Measurements from ENCODE around the gene IQGAP2. TPM values are rescaled to one million over a fixed set of nuclear protein-coding genes. Genes with fewer than 3 reads are reported as not detected.

IQGAP2 gene
- total and polyA plus RNA-seq, 2 donors (not counting 1 experiment from before 2014, with no cell fraction given) = 8.1 to 15.0 TPM

DNA sequence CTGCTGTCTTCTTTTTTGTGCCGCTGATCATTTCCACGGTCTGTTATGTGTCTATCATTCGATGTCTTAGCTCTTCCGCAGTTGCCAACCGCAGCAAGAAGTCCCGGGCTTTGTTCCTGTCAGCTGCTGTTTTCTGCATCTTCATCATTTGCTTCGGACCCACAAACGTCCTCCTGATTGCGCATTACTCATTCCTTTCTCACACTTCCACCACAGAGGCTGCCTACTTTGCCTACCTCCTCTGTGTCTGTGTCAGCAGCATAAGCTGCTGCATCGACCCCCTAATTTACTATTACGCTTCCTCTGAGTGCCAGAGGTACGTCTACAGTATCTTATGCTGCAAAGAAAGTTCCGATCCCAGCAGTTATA lies 329.9 kb downstream of the IQGAP2 start:
- Mint-ChIP-seq H3K4me3 (peak overlapping the region; percentile 48), H3K27ac (peak overlapping the region; percentile 28), H3K4me1 (peaks cover 13% of the 10 kb centered on the region), H3K27me3 (peaks cover 15% of the 10 kb centered on the region), H3K9me3 (ENCODE audit: insufficient read depth) (peaks cover 12% of the 10 kb centered on the region)
- peaks cover 0 to 2% (median 1%) of the 10 kb centered on the region in 4 experiments for H3K27me3 ChIP-seq (replicated peaks in 1 of 4; ENCODE audit: control extremely low read depth in 1 of 4, control insufficient read depth in 3 of 4, insufficient read depth in 4 of 4, low read length in 3 of 4)
- TF ChIP-seq EZH2 (IDR thresholded peaks at IDR 0.05; ENCODE audit: borderline replicate concordance, insufficient read depth, low read depth, low read length, poor library complexity, severe bottlenecking) = no peak
- TF ChIP-seq, protein P1, sequence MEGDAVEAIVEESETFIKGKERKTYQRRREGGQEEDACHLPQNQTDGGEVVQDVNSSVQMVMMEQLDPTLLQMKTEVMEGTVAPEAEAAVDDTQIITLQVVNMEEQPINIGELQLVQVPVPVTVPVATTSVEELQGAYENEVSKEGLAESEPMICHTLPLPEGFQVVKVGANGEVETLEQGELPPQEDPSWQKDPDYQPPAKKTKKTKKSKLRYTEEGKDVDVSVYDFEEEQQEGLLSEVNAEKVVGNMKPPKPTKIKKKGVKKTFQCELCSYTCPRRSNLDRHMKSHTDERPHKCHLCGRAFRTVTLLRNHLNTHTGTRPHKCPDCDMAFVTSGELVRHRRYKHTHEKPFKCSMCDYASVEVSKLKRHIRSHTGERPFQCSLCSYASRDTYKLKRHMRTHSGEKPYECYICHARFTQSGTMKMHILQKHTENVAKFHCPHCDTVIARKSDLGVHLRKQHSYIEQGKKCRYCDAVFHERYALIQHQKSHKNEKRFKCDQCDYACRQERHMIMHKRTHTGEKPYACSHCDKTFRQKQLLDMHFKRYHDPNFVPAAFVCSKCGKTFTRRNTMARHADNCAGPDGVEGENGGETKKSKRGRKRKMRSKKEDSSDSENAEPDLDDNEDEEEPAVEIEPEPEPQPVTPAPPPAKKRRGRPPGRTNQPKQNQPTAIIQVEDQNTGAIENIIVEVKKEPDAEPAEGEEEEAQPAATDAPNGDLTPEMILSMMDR (IDR thresholded peaks at IDR 0.05) = no peak
- H4K20me1 ChIP-seq (ENCODE audit: control insufficient read depth, insufficient read depth, low read length, poor library complexity, severe bottlenecking) = no peaks in the 10 kb centered on the region
- WGBS (ENCODE audit: insufficient coverage) = 75% methylated on average over 12 of the region's 13 CpGs
- ATAC-seq (ENCODE audit: low read depth) = peak; percentile 63
- CTCF ChIA-PET = interaction anchor here (1.1 kb wide), 1 partner anchor 41 kb away, joined by 3 read pairs; no protein-coding TSS in a partner anchor
- peak overlapping the region; percentile 44 for H3K9ac ChIP-seq (ENCODE audit: low read length)
- DNase-seq = peak; percentile 25
- H3K4me3 ChIP-seq (ENCODE audit: control extremely low read depth in 1 of 5, extremely low read depth in 1 of 5, insufficient read depth in 1 of 5, low read depth in 2 of 5, low read length in 4 of 5) = peak overlapping the region in 4 of 5 experiments; percentile 20 to 42 (median 24)
- no peaks in the 10 kb centered on the region for H3K79me2 ChIP-seq (ENCODE audit: control insufficient read depth, insufficient read depth, low read length)
- peaks cover 1 to 18% (median 11%) of the 10 kb centered on the region in 3 donors for H3K9me3 ChIP-seq (ENCODE audit: control extremely low read depth in 1 of 3, control insufficient read depth in 2 of 3, insufficient read depth in 1 of 3, low read length in 2 of 3)
- no peaks in the 10 kb centered on the region for H3K36me3 ChIP-seq (replicated peaks in 1 of 2; ENCODE audit: control extremely low read depth in 1 of 2, control insufficient read depth in 1 of 2, extremely low read depth in 1 of 2, insufficient read depth in 2 of 2, low read length in 1 of 2)
- POLR2A ChIA-PET = no interaction called here
- H3K4me1 ChIP-seq (ENCODE audit: control insufficient read depth in 2 of 2, insufficient read depth in 2 of 2, low read length in 2 of 2) = no peaks in the 10 kb centered on the region
- intact Hi-C loops (cut with micrococcal nuclease) = no loop called here
- no peak overlapping the region for H3K27ac ChIP-seq (ENCODE audit: low read length in 2 of 2)
- H3K4me2 ChIP-seq (replicated peaks; ENCODE audit: low read depth, low read length, poor library complexity, severe bottlenecking) = peak overlapping the region; percentile 49
- H2AFZ ChIP-seq (ENCODE audit: insufficient read depth, low read depth, low read length, poor library complexity, severe bottlenecking) = peak overlapping the region; percentile 5

DNA sequence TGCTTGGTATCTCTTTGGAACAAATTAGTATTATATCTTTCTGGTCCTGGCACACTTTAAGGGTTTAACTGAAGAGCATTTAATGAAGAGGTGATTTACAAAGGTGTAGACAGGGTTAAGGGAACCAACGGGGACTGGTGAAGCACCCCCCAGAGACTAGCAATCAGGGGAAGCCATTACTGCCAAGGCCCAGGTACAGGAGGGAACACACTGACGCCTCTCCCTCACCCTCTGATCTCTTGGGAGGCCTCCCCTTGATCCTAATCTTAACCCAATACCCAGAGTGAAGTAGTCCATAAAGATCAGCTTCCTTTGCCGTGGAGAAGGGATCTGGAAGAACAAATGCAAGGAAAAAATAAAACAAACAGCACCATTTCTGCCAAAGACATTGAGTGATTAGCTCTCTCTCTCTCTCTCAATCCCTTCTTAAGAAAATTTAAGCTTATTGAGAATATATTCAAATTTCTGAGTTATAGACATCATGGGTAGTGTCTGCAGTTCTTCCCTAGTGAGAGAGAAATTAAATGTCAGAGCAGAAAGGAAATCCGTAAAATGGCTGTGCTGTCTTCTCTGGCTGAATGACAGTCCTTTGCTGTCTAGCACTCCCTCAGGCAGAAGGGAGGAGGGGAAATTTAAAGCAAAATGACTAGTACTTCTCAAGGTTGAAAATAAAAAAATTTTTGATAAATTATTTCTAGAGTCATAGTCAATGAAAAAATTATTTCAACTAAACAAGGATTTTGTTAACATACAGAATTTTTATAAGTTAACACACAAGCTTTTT lies 332.9 kb downstream of the IQGAP2 start:
- 100% methylated on average over 1 of the region's 4 CpGs for WGBS (ENCODE audit: insufficient coverage)
- POLR2A ChIA-PET = no interaction called here

More for the DNA sequence above, 332.9 kb downstream of the IQGAP2 start:
- TF ChIP-seq, protein P1 (IDR thresholded peaks at IDR 0.05) = no peak
- no peak for TF ChIP-seq EZH2 (IDR thresholded peaks at IDR 0.05; ENCODE audit: borderline replicate concordance, insufficient read depth, low read depth, low read length, poor library complexity, severe bottlenecking)
- Histone ChIP-seq H3K27me3 (replicated peaks in 1 of 4; ENCODE audit: control extremely low read depth in 1 of 4, control insufficient read depth in 3 of 4, insufficient read depth in 4 of 4, low read length in 3 of 4) (peaks cover 0 to 2% (median 1%) of the 10 kb centered on the region in 4 experiments), H3K27ac (ENCODE audit: low read length in 2 of 2) (no peak overlapping the region), H3K79me2 (ENCODE audit: control insufficient read depth, insufficient read depth, low read length) (no peaks in the 10 kb centered on the region), H2AFZ (ENCODE audit: insufficient read depth, low read depth, low read length, poor library complexity, severe bottlenecking) (no peak overlapping the region), H3K9me3 (ENCODE audit: control extremely low read depth in 1 of 3, control insufficient read depth in 2 of 3, insufficient read depth in 1 of 3, low read length in 2 of 3) (peaks cover 0 to under 1% (median under 1%) of the 10 kb centered on the region in 3 donors), H3K36me3 (replicated peaks in 1 of 2; ENCODE audit: control extremely low read depth in 1 of 2, control insufficient read depth in 1 of 2, extremely low read depth in 1 of 2, insufficient read depth in 2 of 2, low read length in 1 of 2) (no peaks in the 10 kb centered on the region), H3K4me2 (replicated peaks; ENCODE audit: low read depth, low read length, poor library complexity, severe bottlenecking) (no peak overlapping the region), H4K20me1 (ENCODE audit: control insufficient read depth, insufficient read depth, low read length, poor library complexity, severe bottlenecking) (no peaks in the 10 kb centered on the region), H3K4me1 (ENCODE audit: control insufficient read depth in 2 of 2, insufficient read depth in 2 of 2, low read length in 2 of 2) (peaks cover 0 to 13% of the 10 kb centered on the region in 2 donors), H3K9ac (ENCODE audit: low read length) (no peak overlapping the region), H3K4me3 (ENCODE audit: control extremely low read depth in 1 of 5, extremely low read depth in 1 of 5, insufficient read depth in 1 of 5, low read depth in 2 of 5, low read length in 4 of 5) (no peak overlapping the region)
- DNase-seq = no peak
- H3K27ac Mint-ChIP-seq = no peak overlapping the region
- H3K4me3 Mint-ChIP-seq = no peak overlapping the region
- intact Hi-C loops (cut with micrococcal nuclease) = loop anchor here (2.0 kb wide), 1 partner anchor 15 kb away; no protein-coding TSS in a partner anchor
- H3K4me1 Mint-ChIP-seq = peaks cover 19% of the 10 kb centered on the region
- peaks cover 15% of the 10 kb centered on the region for H3K27me3 Mint-ChIP-seq
- CTCF ChIA-PET = interaction anchor here (1.5 kb wide), 1 partner anchor 38 kb away, joined by 4 read pairs; no protein-coding TSS in a partner anchor
- no peak for ATAC-seq (ENCODE audit: low read depth)
- H3K9me3 Mint-ChIP-seq (ENCODE audit: insufficient read depth) = peaks cover 1% of the 10 kb centered on the region
